Right lobe of liver (tissue), 4 donors: Measurements from ENCODE around the gene BMS1.

Experiments used
- POLR2A ChIP-seq: fragments of 450-650 bp; IDR thresholded peaks from one replicate; pipeline ENCODE4 v1.6.1; 2017; ENCODE audit warnings: antibody characterized with exemption, mild to moderate bottlenecking
- TF ChIP-seq, protein P1 (sequence below), 4 donors: fragments of 200-600 bp in 3 of 4; fragments of 450-650 bp in 1 of 4; IDR thresholded peaks; one replicate each; pipeline versions ENCODE4 v1.5.1 to v1.8.0; 2016 to 2022; ENCODE audit warnings: antibody characterized with exemption in 4 of 4, mild to moderate bottlenecking in 2 of 4
- donor health status: DM: no; HTN: no; CAD: no.
- donor health status: DM: no; HTN: no; CAD: no.
- donor health status: DM: no; HTN: yes; CAD: no.

DNA sequence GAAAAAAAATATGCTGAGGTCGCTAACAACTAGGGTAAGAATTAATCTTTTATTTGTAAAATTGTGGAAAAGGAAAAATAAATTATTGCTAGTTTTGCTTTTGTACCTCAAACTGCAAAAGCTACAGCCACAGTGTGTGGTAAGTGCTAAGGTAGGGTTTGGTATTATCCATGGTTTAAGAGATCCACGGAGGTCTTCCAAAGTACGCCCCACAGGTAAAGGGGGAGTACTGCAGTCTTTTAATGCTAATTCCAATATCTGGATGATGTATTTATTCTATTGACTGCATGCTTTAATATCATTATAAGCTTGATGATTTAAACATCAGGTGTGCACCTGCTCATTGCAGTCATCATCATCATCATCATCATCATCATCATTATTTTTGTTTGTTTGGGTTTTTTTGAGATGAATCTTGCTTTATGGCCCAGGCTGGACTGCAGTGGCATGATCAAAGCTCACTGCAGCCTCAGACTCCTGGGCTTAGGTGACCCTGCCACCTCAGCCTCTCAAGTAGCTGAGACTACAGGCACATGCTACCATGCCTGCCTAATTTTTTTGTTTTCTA is 38.4 kb upstream of the BMS1 start:
- TF ChIP-seq, protein P1, sequence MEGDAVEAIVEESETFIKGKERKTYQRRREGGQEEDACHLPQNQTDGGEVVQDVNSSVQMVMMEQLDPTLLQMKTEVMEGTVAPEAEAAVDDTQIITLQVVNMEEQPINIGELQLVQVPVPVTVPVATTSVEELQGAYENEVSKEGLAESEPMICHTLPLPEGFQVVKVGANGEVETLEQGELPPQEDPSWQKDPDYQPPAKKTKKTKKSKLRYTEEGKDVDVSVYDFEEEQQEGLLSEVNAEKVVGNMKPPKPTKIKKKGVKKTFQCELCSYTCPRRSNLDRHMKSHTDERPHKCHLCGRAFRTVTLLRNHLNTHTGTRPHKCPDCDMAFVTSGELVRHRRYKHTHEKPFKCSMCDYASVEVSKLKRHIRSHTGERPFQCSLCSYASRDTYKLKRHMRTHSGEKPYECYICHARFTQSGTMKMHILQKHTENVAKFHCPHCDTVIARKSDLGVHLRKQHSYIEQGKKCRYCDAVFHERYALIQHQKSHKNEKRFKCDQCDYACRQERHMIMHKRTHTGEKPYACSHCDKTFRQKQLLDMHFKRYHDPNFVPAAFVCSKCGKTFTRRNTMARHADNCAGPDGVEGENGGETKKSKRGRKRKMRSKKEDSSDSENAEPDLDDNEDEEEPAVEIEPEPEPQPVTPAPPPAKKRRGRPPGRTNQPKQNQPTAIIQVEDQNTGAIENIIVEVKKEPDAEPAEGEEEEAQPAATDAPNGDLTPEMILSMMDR (IDR thresholded peaks at IDR 0.05) = no peak
- no peak for TF ChIP-seq POLR2A
